GM18861 (cell line): ENCODE results near the gene ANXA4.
"Not testable (repeated sequence)": the region's sequence is repeated elsewhere in the genome, so short reads cannot be mapped to it uniquely, and the experiment has no call there.

Experiments
- ATAC-seq: cut with Tn5 transposase; IDR thresholded peaks from one replicate; pipeline ENCODE4 v1.9.1; 2021; ENCODE audit not compliant: unreplicated experiment

ANXA4 gene

GRCh38 chr2:69720404-69720803 lies 21.5 kb upstream of the ANXA4 start:
- no peak for ATAC-seq

- no peak for ATAC-seq
Observed at GRCh38 chr2:69721022-69721421, 20.9 kb upstream of the ANXA4 start.

- ATAC-seq = no peak
Observed at GRCh38 chr2:69723791-69724190, 18.1 kb upstream of the ANXA4 start.

- peak; percentile 44 for ATAC-seq
Observed at GRCh38 chr2:69724540-69725159, 17.3 kb upstream of the ANXA4 start.

- no peak for ATAC-seq
Observed at GRCh38 chr2:69725706-69726360, 16.1 kb upstream of the ANXA4 start.

GRCh38 chr2:69729266-69729665 lies 12.7 kb upstream of the ANXA4 start:
- no peak for ATAC-seq

- no peak for ATAC-seq
Observed at GRCh38 chr2:69729781-69730180, 12.2 kb upstream of the ANXA4 start.

GRCh38 chr2:69731147-69731970 lies 10.6 kb upstream of the ANXA4 start:
- ATAC-seq = peak; percentile 51

GRCh38 chr2:69733342-69734034 lies 8.4 kb upstream of the ANXA4 start:
- ATAC-seq = no peak

- no peak for ATAC-seq
Observed at GRCh38 chr2:69734035-69734611, 7.8 kb upstream of the ANXA4 start.

- ATAC-seq = no peak
Observed at GRCh38 chr2:69734854-69735544, 6.9 kb upstream of the ANXA4 start.

GRCh38 chr2:69735686-69736085 lies 6.2 kb upstream of the ANXA4 start:
- ATAC-seq = no peak

- ATAC-seq = not testable (repeated sequence)
Observed at GRCh38 chr2:69738149-69738548, 3.8 kb upstream of the ANXA4 start.

- ATAC-seq = no peak
Observed at GRCh38 chr2:69740502-69740951, 1.4 kb upstream of the ANXA4 start.

- ATAC-seq = no peak
Observed at GRCh38 chr2:69741229-69741574, 732 bp upstream of the ANXA4 start.

GRCh38 chr2:69742322-69742952 lies 503 bp downstream of the ANXA4 start:
- ATAC-seq = no peak

GRCh38 chr2:69743847-69744264 lies 1.9 kb downstream of the ANXA4 start:
- ATAC-seq = no peak

GRCh38 chr2:69744456-69744855 lies 2.5 kb downstream of the ANXA4 start:
- ATAC-seq = no peak

- ATAC-seq = no peak
Observed at GRCh38 chr2:69745035-69745434, 3.1 kb downstream of the ANXA4 start.

GRCh38 chr2:69750246-69750645 lies 8.3 kb downstream of the ANXA4 start:
- no peak for ATAC-seq
